Neuronal stem cell (in vitro differentiated cells): ENCODE measurements around the gene SMYD3.

ENCODE experiments used
- DNase-seq: peaks from one replicate; pipeline ENCODE4 v3.0.0-alpha.2; 2013; ENCODE audit warnings: low spot score
- H2AFZ ChIP-seq: one replicate; pipeline ENCODE4 v1.6.1; 2013; ENCODE audit warnings: mild to moderate bottlenecking, low read length, inconsistent platforms
- H2AK5ac ChIP-seq: 2 replicates; pipeline ENCODE4 v1.6.1; 2013; ENCODE audit warnings: low read depth, mild to moderate bottlenecking, inconsistent platforms, low read length, moderate library complexity, mixed read lengths
- H2BK120ac ChIP-seq: 2 replicates; pipeline ENCODE4 v1.6.1; 2013; ENCODE audit warnings: low read depth, mild to moderate bottlenecking, inconsistent platforms, low read length, moderate library complexity, mixed read lengths
- H2BK12ac ChIP-seq: one replicate; pipeline ENCODE4 v1.6.1; 2013; ENCODE audit warnings: low read length, inconsistent platforms
- H2BK15ac ChIP-seq: 2 replicates; pipeline ENCODE4 v1.6.1; 2013; ENCODE audit warnings: mild to moderate bottlenecking, low read length, inconsistent platforms, mixed read lengths
- H2BK5ac ChIP-seq: one replicate; pipeline ENCODE4 v1.6.1; 2013; ENCODE audit warnings: inconsistent platforms, mild to moderate bottlenecking, low read length, moderate library complexity
- H3K14ac ChIP-seq: one replicate; pipeline ENCODE4 v1.6.1; 2013; ENCODE audit warnings: low read length, inconsistent platforms
- H3K18ac ChIP-seq: 2 replicates; pipeline ENCODE4 v1.6.1; 2013; ENCODE audit warnings: low read length, inconsistent platforms
- H3K23ac ChIP-seq: 2 replicates; pipeline ENCODE4 v1.6.1; 2013; ENCODE audit warnings: low read depth, mild to moderate bottlenecking, mixed read lengths, low read length, inconsistent platforms; ENCODE audit not compliant: poor library complexity
- H3K27ac ChIP-seq: replicated peaks from 3 replicates; pipeline ENCODE4 v1.5.1; 2013; ENCODE audit warnings: low read length, inconsistent platforms
- H3K27me3 ChIP-seq, 3 experiments: 2 replicates each; pipeline ENCODE4 v1.6.1; 2013; ENCODE audit warnings: low read length in 3 of 3, mild to moderate bottlenecking in 2 of 3, inconsistent platforms in 1 of 3, low read depth in 1 of 3, mixed read lengths in 1 of 3, moderate library complexity in 1 of 3; ENCODE audit not compliant: control insufficient read depth in 3 of 3, insufficient read depth in 3 of 3
- H3K36me3 ChIP-seq, 2 donors: replicated peaks in 1 of 2; 2 replicates each; pipeline ENCODE4 v1.6.1; 2013; ENCODE audit warnings: low read length in 2 of 2; ENCODE audit not compliant: control insufficient read depth in 2 of 2, insufficient read depth in 2 of 2
- H3K4ac ChIP-seq: 2 replicates; pipeline ENCODE4 v1.6.1; 2013; ENCODE audit warnings: inconsistent platforms, mild to moderate bottlenecking, low read length, moderate library complexity
- H3K4me1 ChIP-seq, 2 donors: 1 replicate in 1 of 2; 2 replicates in 1 of 2; pipeline ENCODE4 v1.6.1; 2013; ENCODE audit warnings: low read length in 2 of 2, low read depth in 1 of 2; ENCODE audit not compliant: control insufficient read depth in 2 of 2, insufficient read depth in 1 of 2
- H3K4me2 ChIP-seq: one replicate; pipeline ENCODE4 v1.6.1; 2013; ENCODE audit warnings: mild to moderate bottlenecking, low read length, inconsistent platforms; ENCODE audit not compliant: insufficient read depth, poor library complexity, severe bottlenecking
- H3K4me3 ChIP-seq, 2 donors: 2 replicates each; pipeline ENCODE4 v1.5.1; 2013; ENCODE audit warnings: low read length in 2 of 2, mild to moderate bottlenecking in 2 of 2, inconsistent platforms in 1 of 2, moderate library complexity in 1 of 2
- H3K79me1 ChIP-seq: one replicate; pipeline ENCODE4 v1.6.1; 2013; ENCODE audit warnings: low read depth, mild to moderate bottlenecking, inconsistent platforms, low read length, moderate library complexity
- H3K9ac ChIP-seq: one replicate; pipeline ENCODE4 v1.6.1; 2013; ENCODE audit warnings: mild to moderate bottlenecking, low read depth, low read length, inconsistent platforms; ENCODE audit not compliant: poor library complexity
- H3K9me3 ChIP-seq, 2 donors: replicated peaks in 1 of 2; 2 replicates each; pipeline versions ENCODE3 to v1.6.1; 2013; ENCODE audit warnings: low read length in 2 of 2, mild to moderate bottlenecking in 2 of 2, inconsistent platforms in 1 of 2, low read depth in 1 of 2, mixed read lengths in 1 of 2, moderate library complexity in 1 of 2; ENCODE audit not compliant: control insufficient read depth in 2 of 2, insufficient read depth in 1 of 2
- H4K8ac ChIP-seq: one replicate; pipeline ENCODE4 v1.6.1; 2013; ENCODE audit warnings: low read depth, mild to moderate bottlenecking, inconsistent platforms, low read length, moderate library complexity
- H4K91ac ChIP-seq: one replicate; pipeline ENCODE4 v1.6.1; 2013; ENCODE audit warnings: low read length, low read depth, mild to moderate bottlenecking, inconsistent platforms; ENCODE audit not compliant: poor library complexity
- WGBS, 2 donors: extraction: QIAGEN DNeasy Blood & Tissue Kit; methylation state at CpG; one replicate each; pipeline ENCODE4 v1.1.7; 2013; ENCODE audit warnings: missing lambda C conversion rate in 2 of 2, mixed read lengths in 1 of 2; ENCODE audit not compliant: insufficient read length in 2 of 2, insufficient replicate concordance in 1 of 2; ENCODE audit errors: extremely low coverage in 2 of 2; 5-methylcytosine and 5-hydroxymethylcytosine counted together

SMYD3 gene

DNA sequence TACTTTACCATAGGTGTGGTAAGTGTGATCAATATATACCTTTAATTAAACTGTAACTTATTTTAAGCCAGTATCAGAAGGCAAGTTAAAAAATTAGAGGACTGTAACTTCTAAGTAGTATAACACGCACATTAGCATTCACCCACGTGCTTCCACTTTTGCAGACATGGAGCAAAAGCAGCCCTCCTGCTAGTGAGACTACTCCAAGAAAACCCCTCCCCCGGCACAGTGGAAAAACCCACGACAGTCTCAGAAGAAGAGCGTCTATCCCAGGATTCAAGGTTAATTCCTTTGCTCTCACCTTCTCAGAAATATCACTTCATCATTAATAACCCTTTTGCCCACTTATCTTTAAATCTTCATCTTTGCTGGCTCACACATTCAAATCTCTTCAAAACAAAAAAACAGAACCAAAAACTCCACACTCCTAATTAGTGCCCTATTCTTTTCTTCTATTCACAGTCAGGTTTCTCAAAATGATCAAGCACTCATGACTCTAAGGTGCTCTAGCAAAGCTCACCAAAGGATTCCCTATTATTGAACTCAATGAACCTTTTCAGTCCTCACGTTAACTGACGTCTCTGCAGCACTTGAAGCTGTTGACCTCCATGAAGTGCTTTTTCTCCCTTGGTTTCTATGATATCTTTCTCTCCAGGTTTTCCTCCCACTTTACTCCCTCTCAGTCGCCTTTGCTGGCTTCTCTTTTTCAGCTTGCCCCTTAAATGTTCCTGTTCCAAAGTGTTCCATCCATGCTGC, 213.5 kb downstream of the SMYD3 start:
- Histone ChIP-seq H2BK120ac (no peak overlapping the region), H3K36me3 (no peaks in the 10 kb centered on the region), H3K18ac (no peak overlapping the region), H2BK12ac (no peak overlapping the region), H3K4ac (no peak overlapping the region), H4K8ac (no peak overlapping the region), H2BK15ac (no peak overlapping the region), H3K9ac (no peak overlapping the region), H3K4me3 (no peak overlapping the region), H2BK5ac (no peak overlapping the region), H3K23ac (no peak overlapping the region), H3K9me3 (no peaks in the 10 kb centered on the region), H3K14ac (no peak overlapping the region), H3K79me1 (no peaks in the 10 kb centered on the region), H3K27ac (no peak overlapping the region), H2AFZ (no peak overlapping the region), H3K4me1 (peaks cover 6 to 16% of the 10 kb centered on the region in 2 donors), H3K4me2 (no peak overlapping the region), H4K91ac (no peak overlapping the region), H3K27me3 (no peaks in the 10 kb centered on the region), H2AK5ac (no peak overlapping the region)
- WGBS, 2 donors, result no CpG with 5 or more reads among the region's 8 CpGs
- DNase-seq, result no peak

DNA sequence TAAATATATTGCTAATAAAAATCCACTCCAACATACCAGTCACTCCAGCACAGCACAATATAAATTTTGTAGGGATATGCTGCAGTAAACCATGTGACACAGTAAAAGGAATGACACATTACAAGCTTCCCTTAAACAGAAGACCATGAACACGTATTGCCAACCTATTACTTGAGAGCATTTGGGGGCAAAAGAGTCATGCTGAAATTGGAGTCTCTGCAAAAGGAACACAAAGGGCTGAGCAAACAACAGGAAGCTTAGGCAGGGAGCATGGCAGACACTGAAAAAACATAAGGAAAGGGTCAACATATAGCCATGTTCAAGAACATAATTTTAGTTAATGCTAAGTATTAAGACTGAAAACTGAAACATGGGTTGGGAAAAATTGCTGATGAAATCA, 214.5 kb downstream of the SMYD3 start:
- Histone ChIP-seq H3K36me3 (no peaks in the 10 kb centered on the region), H3K23ac (no peak overlapping the region), H3K9me3 (no peaks in the 10 kb centered on the region), H2BK15ac (no peak overlapping the region), H4K91ac (no peak overlapping the region), H3K4ac (no peak overlapping the region), H3K4me3 (no peak overlapping the region), H2BK5ac (no peak overlapping the region), H2BK120ac (no peak overlapping the region), H2BK12ac (no peak overlapping the region), H2AFZ (no peak overlapping the region), H2AK5ac (no peak overlapping the region), H3K79me1 (no peaks in the 10 kb centered on the region), H3K4me2 (no peak overlapping the region), H3K18ac (no peak overlapping the region), H4K8ac (no peak overlapping the region), H3K14ac (no peak overlapping the region), H3K4me1 (peaks cover 6 to 16% of the 10 kb centered on the region in 2 donors), H3K9ac (no peak overlapping the region), H3K27me3 (no peaks in the 10 kb centered on the region), H3K27ac (no peak overlapping the region)
- no peak for DNase-seq
- no CpG with 5 or more reads among the region's 1 CpG for WGBS, 2 donors

- H3K18ac ChIP-seq, result no peak overlapping the region
- H3K9me3 ChIP-seq, result no peaks in the 10 kb centered on the region
- H3K27ac ChIP-seq, result no peak overlapping the region
- no peak overlapping the region for H3K4me2 ChIP-seq
- no peak for DNase-seq
- H2AK5ac ChIP-seq, result no peak overlapping the region
- H2AFZ ChIP-seq, result no peak overlapping the region
- H3K14ac ChIP-seq, result no peak overlapping the region
- H3K36me3 ChIP-seq, result no peaks in the 10 kb centered on the region
- H4K91ac ChIP-seq, result no peak overlapping the region
- H3K4me3 ChIP-seq, result no peak overlapping the region
- no peaks in the 10 kb centered on the region for H3K79me1 ChIP-seq
- H2BK15ac ChIP-seq, result no peak overlapping the region
- no peak overlapping the region for H3K9ac ChIP-seq
- H2BK12ac ChIP-seq, result no peak overlapping the region
- no CpG with 5 or more reads among the region's 4 CpGs for WGBS, 2 donors
- no peak overlapping the region for H4K8ac ChIP-seq
- H2BK5ac ChIP-seq, result no peak overlapping the region
- no peaks in the 10 kb centered on the region for H3K27me3 ChIP-seq
- H2BK120ac ChIP-seq, result no peak overlapping the region
- H3K23ac ChIP-seq, result no peak overlapping the region
- H3K4me1 ChIP-seq, result peaks cover 6 to 16% of the 10 kb centered on the region in 2 donors
- H3K4ac ChIP-seq, result no peak overlapping the region
Observed at GRCh38 chr1:246291127-246291526, 216.0 kb downstream of the SMYD3 start.

GRCh38 chr1:246283771-246284410, 223.2 kb downstream of the SMYD3 start:
- H2BK5ac ChIP-seq, result no peak overlapping the region
- H2AFZ ChIP-seq, result peak overlapping the region; percentile 18
- no peak overlapping the region for H2BK12ac ChIP-seq
- H3K79me1 ChIP-seq, result no peaks in the 10 kb centered on the region
- no peak overlapping the region for H3K4me3 ChIP-seq
- WGBS, 2 donors, result no CpG with 5 or more reads among the region's 7 CpGs
- no peak overlapping the region for H3K9ac ChIP-seq
- H4K91ac ChIP-seq, result no peak overlapping the region
- H3K14ac ChIP-seq, result no peak overlapping the region
- no peak overlapping the region for H3K4ac ChIP-seq
- no peak overlapping the region for H2BK15ac ChIP-seq
- no peak overlapping the region for H2AK5ac ChIP-seq
- H3K27ac ChIP-seq, result no peak overlapping the region
- H3K27me3 ChIP-seq, result no peaks in the 10 kb centered on the region
- DNase-seq, result no peak
- no peak overlapping the region for H3K4me2 ChIP-seq
- H4K8ac ChIP-seq, result no peak overlapping the region
- peak overlapping the region; percentile 52 for H3K18ac ChIP-seq
- H3K36me3 ChIP-seq, result no peaks in the 10 kb centered on the region
- H3K23ac ChIP-seq, result no peak overlapping the region
- peaks cover 3% of the 10 kb centered on the region in 2 donors for H3K4me1 ChIP-seq
- peaks cover 0 to 4% of the 10 kb centered on the region in 2 donors for H3K9me3 ChIP-seq
- no peak overlapping the region for H2BK120ac ChIP-seq
